Gastroesophageal sphincter (tissue), 3 donors: ENCODE data around the gene DENND2C.

Experiments
- CTCF ChIP-seq, 4 experiments: fragments of 200-600 bp in 2 of 4; fragments of 450-650 bp in 2 of 4; sonication (generic) in 1 of 4; IDR thresholded peaks; one replicate each; pipeline ENCODE4 v1.5.1; 2017 to 2019; ENCODE audit warnings: antibody characterized with exemption in 4 of 4, mild to moderate bottlenecking in 2 of 4, moderate library complexity in 2 of 4
- POLR2A ChIP-seq, 2 donors: fragments of 450-650 bp; IDR thresholded peaks; one replicate each; pipeline ENCODE4 v1.6.1; 2017; ENCODE audit warnings: antibody characterized with exemption in 2 of 2, mild to moderate bottlenecking in 2 of 2, moderate library complexity in 1 of 2
- POLR2AphosphoS5 ChIP-seq: sonication (generic); formaldehyde crosslinking; IDR thresholded peaks from one replicate; pipeline ENCODE4 v1.6.1; 2017; ENCODE audit warnings: antibody characterized with exemption

GRCh38 chr1:114551400-114551799, 118.4 kb downstream of the DENND2C start:
- TF ChIP-seq CTCF (IDR thresholded peaks at IDR 0.05) (no peak), POLR2AphosphoS5 (no peak), POLR2A (IDR thresholded peaks at IDR 0.05) (no peak)
